ENCODE measurements around the gene PAPSS1. TPM values are rescaled to one million over a fixed set of nuclear protein-coding genes. Genes with fewer than 3 reads are reported as not detected.

PAPSS1 gene
- polyA plus RNA-seq, 2 of the 4 experiments (the other 2 are of a cell fraction) = 47.3 to 52.5 TPM

- TF ChIP-seq POLR2AphosphoS2 (conservative IDR thresholded peaks at IDR 0.05; ENCODE audit: low read length) (no peak), MAX (IDR thresholded peaks at IDR 0.05) (no peak), EP300 (IDR thresholded peaks at IDR 0.05) (no peak), RARB (CRISPR knock-in tag; IDR thresholded peaks at IDR 0.05) (no peak), FOSL2 (IDR thresholded peaks at IDR 0.05) (no peak), FOSL2 (CRISPR knock-in tag; IDR thresholded peaks at IDR 0.05) (no peak), MYC (IDR thresholded peaks at IDR 0.05; ENCODE audit: borderline replicate concordance, low read length) (no peak), NR3C1 (IDR thresholded peaks at IDR 0.05) (no peak), HES2 (IDR thresholded peaks at IDR 0.05) (no peak), CHD4 (IDR thresholded peaks at IDR 0.05; ENCODE audit: borderline replicate concordance) (no peak)
Measured at GRCh38 chr4:107577743-107578142, 142.3 kb downstream of the PAPSS1 start (continued).

- Histone ChIP-seq H3K27ac (no peak overlapping the region), H3K4me2 (no peak overlapping the region), H3K4me1 (no peaks in the 10 kb centered on the region), H3K9me3 (no peaks in the 10 kb centered on the region), H3K4me3 (no peak overlapping the region)
- TF ChIP-seq JUNB (IDR thresholded peaks at IDR 0.05) (no peak), TFCP2L1 (CRISPR knock-in tag; IDR thresholded peaks at IDR 0.05) (no peak)
- ATAC-seq (no peak), FAIRE-seq (no peak), DNase-seq (ENCODE audit: low read depth in 1 of 2, low spot score in 1 of 2) (no peak)
- POLR2A ChIA-PET = no interaction called here
- 36% methylated on average over 10 of the region's 10 CpGs for WGBS (ENCODE audit: missing lambda C conversion rate)
- CTCF ChIA-PET = no interaction called here
Measured at GRCh38 chr4:107575243-107575642, 144.8 kb downstream of the PAPSS1 start.

GRCh38 chr4:107572281-107572680 lies 147.8 kb downstream of the PAPSS1 start:
- no peak for ATAC-seq
- H3K4me1 ChIP-seq = no peaks in the 10 kb centered on the region
- TF ChIP-seq RNF2 (IDR thresholded peaks at IDR 0.05; ENCODE audit: borderline replicate concordance, low read depth) (no peak), ZNF302 (CRISPR knock-in tag; IDR thresholded peaks at IDR 0.05) (no peak), HOXB5 (CRISPR knock-in tag; IDR thresholded peaks at IDR 0.05) (no peak), CHD2 (IDR thresholded peaks at IDR 0.05; ENCODE audit: low read length, partially characterized antibody) (no peak), HDAC2 (IDR thresholded peaks at IDR 0.05) (no peak), PHF8 (IDR thresholded peaks at IDR 0.05; ENCODE audit: borderline replicate concordance, low read depth) (no peak), CTCF (IDR thresholded peaks at IDR 0.05) (no peak), FOSL2 (IDR thresholded peaks at IDR 0.05) (no peak), FOSL2 (CRISPR knock-in tag; IDR thresholded peaks at IDR 0.05) (no peak), JUN (IDR thresholded peaks at IDR 0.05) (no peak), ELK1 (IDR thresholded peaks at IDR 0.05; ENCODE audit: low read depth, low read length) (no peak), SREBF2 (IDR thresholded peaks at IDR 0.05) (no peak), NPAS2 (CRISPR knock-in tag; IDR thresholded peaks at IDR 0.05; ENCODE audit: borderline replicate concordance) (no peak), BCL3 (IDR thresholded peaks at IDR 0.05) (no peak), ESRRA (IDR thresholded peaks at IDR 0.05; ENCODE audit: borderline replicate concordance, low read length) (no peak), NR3C1 (IDR thresholded peaks at IDR 0.05) (no peak), ATOH8 (CRISPR knock-in tag; IDR thresholded peaks at IDR 0.05; ENCODE audit: low read depth) (no peak)
- no peak overlapping the region for H3K27ac ChIP-seq
- FAIRE-seq = no peak
- CTCF ChIA-PET = no interaction called here
- WGBS (ENCODE audit: missing lambda C conversion rate) = 0% methylated on average over 2 of the region's 2 CpGs
- no peak overlapping the region for H3K4me2 ChIP-seq
- no peaks in the 10 kb centered on the region for H3K9me3 ChIP-seq
- no peak overlapping the region for H3K4me3 ChIP-seq
- no peak for DNase-seq (ENCODE audit: low read depth in 1 of 2, low spot score in 1 of 2)
- POLR2A ChIA-PET = no interaction called here

Data from A549 (cell line).